Left colon (tissue), 2 donors: ENCODE measurements around the gene TOMM20. TPM values are rescaled to one million over a fixed set of nuclear protein-coding genes. Genes with fewer than 3 reads are reported as not detected.
"Not testable (repeated sequence)": the region's sequence is repeated elsewhere in the genome, so short reads cannot be mapped to it uniquely, and the experiment has no call there.

Experiments
- ATAC-seq: fragments of 200-7000 bp; cut with Tn5 transposase; one replicate; pipeline ENCODE4 v1.9.1; 2020; ENCODE audit warnings: mild to moderate bottlenecking, moderate library complexity
- DNase-seq, 2 donors: peaks; one replicate each; pipeline ENCODE4 v3.0.0-alpha.2; 2020
- intact Hi-C, 2 donors: fragments of 100-400 bp; cut with DNase I in 1 of 2; cut with micrococcal nuclease in 1 of 2; formaldehyde crosslinking; loops; one replicate each; pipeline versions ENCODE4 v1.11.2 to v1.14.0; 2022; cut with DNase I, micrococcal nuclease
- total RNA-seq, 2 donors: library from RNA; stranded (reverse); fragmentation: NEBNext Ultra II Directional; extraction: Animal tissue kit (Norgen Biotek cat#: 25700); gene quantifications; one replicate each; pipeline ENCODE4 v1.2.1, GENCODE V29; 2021
- donor health status: DM: no; HTN: no; CAD: no.
- donor health status: DM: yes; HTN: yes; CAD: no.

The TOMM20 gene
- total RNA-seq, 2 donors from 2014 or later = 84.6 to 108 TPM

DNA sequence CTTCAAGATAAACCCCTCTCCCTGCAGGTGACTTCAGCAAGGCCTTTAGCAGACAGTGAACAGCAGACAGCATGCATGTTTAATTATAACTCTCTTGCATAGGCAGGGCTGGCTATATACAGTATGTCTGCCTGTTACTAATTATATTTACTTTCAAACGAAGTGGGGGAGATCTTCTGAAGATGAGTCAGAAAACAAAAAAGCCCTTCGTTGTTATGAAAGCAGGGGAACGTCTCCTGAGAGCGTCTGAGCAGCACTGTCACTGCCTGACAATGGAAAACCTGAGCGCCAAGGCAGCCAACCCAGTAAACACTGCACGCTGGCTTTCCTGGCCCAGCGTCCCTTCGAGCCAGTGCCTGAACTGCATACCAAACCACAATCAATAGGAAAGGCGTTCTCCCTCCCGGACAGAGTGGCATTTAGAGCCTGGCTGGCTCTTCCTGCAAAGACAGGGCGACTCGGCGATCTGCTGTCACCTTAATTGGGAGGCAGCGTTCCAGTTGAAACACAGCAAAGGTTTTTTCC is 54.1 kb downstream of the TOMM20 start:
- peak in 1 of 2 donors; percentile 49 for DNase-seq
- peak; percentile 20 for ATAC-seq
- intact Hi-C loops = no loop called here

- peak; percentile 61 for ATAC-seq
- intact Hi-C loops = no loop called here
- DNase-seq = peak; percentile 66 to 73
Measured at GRCh38 chr1:235073968-235074522, 54.6 kb downstream of the TOMM20 start.

DNA sequence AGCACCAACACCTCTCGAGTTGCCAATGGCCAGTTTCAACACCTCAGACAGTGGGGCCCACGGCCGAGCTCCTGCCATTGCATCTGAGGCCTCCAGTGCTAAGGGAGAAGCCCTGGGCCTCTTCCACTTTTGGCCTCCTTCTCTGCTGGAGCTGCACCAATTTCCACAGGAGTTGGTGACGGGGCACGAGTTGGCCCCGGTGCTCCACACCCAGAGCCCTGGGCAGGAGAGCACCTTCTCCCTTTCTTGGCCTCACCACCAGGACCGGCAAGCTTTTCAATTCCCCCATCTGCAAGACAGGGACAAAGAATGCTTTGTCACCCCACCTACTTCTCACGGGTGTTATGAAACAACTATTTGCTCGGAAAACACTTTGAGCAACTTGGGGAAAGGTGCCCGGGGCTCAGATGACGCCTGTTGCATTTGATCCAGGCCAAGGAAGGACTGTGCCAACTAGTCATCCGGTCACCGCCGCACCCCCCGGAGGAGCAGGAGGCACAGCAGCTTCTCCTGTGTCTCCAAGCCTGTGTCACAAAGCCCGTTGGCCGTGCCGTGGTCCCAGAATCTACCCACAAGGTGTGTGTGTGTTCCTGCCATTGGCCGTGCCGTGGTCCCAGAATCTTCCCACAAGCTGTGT is 55.2 kb downstream of the TOMM20 start:
- peak; percentile 80 to 89 for DNase-seq
- ATAC-seq = peak; percentile 73
- intact Hi-C loops = no loop called here

DNA sequence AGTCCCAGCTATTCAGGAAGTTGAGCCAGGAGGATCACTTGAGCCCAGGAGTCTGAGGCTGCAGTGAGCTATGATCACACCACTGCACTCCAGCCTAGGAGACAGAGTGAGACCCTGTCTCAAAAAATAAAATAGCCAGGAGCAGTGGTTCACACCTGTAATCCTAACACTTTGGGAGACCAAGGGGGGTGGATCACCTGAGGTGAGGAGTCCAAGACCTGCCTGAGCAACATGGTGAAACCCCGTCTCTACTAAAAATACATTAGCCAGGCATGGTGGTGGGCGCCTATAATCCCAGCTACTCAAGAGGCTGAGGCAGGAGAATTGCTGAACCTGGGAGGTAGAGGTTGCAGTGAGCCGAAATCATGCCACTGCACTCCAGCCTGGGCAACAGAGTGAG is 56.1 kb downstream of the TOMM20 start:
- ATAC-seq, DNase-seq, intact Hi-C loops: not testable (repeated sequence)

GRCh38 chr1:235072096-235072495 is 56.5 kb downstream of the TOMM20 start:
- intact Hi-C loops = no loop called here
- ATAC-seq (no peak), DNase-seq (no peak)

DNA sequence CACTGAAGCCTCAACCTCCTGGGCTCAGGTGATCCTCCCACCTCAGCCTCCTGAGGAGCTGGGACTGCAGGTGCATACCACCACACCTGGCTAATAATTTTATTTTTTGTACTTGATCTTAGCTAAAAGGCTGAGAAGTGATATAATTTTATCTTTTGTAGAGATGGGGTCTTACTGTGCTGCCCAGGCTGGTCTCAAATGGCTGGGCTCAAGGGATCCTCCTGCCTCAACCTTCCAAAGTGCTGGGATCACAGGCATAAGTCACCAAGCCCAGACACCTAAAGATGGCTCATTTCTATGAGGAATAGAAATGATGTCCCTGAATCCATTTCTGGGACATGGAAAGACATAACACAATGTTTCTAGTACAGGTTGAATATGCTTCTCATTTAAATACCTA is 57.8 kb downstream of the TOMM20 start:
- no peak for ATAC-seq
- intact Hi-C loops = no loop called here
- DNase-seq = no peak

DNA sequence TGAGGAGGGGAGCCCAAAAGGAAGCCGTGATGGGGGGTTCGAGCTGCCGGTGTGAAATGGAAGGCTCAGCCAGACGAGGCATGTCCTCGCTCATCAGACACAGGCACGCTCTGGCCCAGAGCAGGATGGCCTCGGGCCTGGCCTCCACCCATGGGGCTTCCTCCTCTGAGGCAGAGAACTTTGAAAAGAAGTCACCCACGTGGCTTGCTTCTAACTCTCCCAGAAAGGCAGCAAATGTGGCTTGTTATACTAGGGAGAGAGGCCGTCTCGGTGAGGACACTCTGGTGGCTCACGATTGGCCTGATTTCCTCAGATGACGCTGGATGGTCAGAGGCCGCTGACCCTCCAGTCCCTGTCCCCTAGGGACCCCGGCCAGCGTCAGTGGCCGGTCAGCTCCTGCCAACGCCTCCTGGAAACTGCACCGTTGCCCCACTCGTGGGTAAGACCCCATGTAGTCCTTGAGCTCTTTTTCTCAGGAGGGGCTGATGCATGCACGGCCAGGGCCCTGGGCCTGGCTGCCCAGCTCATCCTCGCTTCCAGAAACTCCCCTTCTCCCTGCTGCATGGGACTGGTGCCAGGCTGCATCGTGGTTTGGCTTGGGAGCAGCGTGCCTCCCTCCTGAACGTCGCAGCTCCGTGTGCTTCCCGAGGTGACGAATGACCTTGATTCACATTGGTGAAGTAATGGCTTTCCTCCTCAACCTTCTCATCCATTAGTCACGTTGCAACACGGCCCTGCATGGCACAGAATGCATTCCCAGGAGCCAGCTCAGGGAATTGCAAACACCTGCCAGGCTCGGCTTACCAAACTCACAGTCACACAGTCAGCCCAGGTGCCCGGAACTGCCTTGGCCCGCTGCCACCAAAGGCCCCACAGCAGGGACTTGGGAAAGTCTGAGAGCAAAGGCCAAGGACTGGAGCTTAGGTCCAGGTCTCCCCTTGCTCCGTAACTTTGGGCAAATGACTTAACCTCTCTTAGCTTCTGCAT is 58.8 kb downstream of the TOMM20 start:
- intact Hi-C loops = no loop called here
- ATAC-seq (peak; percentile 2), DNase-seq (peak; percentile 71 to 80)

DNA sequence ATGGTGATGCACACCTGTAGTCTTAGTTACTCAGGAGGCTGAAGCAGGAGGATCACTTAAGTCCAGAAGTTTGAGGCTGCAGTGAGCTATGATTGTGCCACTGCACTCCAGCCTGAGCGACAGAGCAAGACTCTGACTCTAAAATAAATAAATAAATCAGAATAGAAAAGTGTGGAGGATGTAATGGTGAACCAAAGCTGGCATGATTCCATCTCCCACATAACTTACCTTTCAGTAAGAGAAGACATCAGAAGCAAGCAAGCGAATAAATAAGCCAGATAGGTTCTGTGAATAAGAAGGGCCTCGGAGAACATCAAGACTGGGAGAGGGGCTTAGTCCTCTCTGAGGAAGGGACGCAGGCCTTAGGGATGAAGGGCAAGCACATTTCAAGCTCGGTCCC is 59.5 kb downstream of the TOMM20 start:
- ATAC-seq = no peak
- intact Hi-C loops = no loop called here

GRCh38 chr1:235068158-235069121 is 60.2 kb downstream of the TOMM20 start:
- DNase-seq (no peak), ATAC-seq (peak; percentile 47)
- intact Hi-C loops = no loop called here

More for the DNA sequence above, 59.5 kb downstream of the TOMM20 start:
- no peak for DNase-seq

DNA sequence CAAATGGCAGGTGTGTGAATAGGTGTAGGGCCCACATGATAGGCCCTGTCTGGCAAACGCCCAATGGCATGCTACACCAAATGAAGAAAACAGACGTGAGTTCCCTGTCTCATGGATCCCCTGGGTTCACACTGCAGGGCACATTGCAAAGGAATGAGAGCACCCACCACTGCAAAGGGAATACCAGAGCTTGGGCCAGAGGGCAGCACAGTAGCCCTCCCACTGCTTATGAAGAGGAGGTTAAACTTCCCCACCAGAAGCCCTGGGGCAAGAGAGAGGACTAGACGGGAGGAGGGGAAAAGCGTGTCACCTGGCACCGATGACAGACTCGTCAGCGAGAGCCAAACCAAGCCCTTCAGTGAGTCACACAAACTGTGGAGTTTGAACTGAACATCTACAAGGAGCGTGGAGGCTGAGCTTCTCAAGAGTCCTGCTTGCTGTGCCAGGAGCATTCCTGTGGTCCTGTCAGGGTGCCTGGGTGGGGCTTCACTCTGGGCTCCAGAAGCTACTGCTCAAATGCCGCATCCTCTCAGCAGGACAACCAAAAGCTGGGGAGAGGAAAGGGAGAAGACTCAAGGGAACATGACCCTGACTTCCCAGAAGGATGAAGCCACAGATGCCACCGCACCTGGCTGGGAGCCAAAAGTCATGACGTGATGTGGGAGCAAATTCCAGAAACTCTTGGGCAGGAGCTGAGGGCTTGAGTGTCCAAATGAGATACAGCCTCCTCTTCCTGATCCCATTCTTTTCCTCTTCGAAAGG is 61.1 kb downstream of the TOMM20 start:
- DNase-seq (peak; percentile 82 to 92), ATAC-seq (peak; percentile 88)
- intact Hi-C loops = no loop called here

DNA sequence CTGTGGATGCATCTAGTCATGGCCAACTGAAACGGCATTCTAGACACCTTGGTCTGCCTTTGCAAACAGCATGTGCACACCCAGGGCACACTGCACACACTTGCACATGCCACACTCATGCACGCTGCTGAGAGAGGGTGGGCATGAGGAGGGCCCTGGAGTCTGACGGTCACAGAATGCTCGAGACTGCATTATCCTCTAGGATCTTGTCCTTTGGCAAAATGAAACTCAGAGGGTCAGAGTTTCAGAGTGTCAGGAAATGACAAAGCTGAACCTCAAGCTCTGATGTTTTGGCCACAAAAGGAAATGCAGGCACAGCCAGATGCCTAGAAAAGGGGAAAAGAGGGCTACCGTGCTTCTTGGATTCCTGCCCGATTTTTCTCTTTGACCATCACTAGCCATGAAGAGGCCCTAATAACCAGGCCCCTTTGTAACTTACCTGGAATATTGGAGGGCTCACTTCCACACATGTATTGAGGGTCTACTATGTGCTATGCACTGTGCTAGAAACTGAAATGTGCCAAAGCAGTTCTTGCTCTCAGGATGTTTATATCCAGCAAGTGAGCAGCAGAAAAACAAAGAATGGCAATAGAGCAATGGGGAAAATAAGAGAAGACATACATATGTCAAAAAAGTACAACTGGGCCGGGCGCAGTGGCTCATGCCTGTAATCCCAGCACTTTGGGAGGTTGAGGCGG is 65.4 kb downstream of the TOMM20 start:
- ATAC-seq (no peak), DNase-seq (no peak)
- intact Hi-C loops = no loop called here

DNA sequence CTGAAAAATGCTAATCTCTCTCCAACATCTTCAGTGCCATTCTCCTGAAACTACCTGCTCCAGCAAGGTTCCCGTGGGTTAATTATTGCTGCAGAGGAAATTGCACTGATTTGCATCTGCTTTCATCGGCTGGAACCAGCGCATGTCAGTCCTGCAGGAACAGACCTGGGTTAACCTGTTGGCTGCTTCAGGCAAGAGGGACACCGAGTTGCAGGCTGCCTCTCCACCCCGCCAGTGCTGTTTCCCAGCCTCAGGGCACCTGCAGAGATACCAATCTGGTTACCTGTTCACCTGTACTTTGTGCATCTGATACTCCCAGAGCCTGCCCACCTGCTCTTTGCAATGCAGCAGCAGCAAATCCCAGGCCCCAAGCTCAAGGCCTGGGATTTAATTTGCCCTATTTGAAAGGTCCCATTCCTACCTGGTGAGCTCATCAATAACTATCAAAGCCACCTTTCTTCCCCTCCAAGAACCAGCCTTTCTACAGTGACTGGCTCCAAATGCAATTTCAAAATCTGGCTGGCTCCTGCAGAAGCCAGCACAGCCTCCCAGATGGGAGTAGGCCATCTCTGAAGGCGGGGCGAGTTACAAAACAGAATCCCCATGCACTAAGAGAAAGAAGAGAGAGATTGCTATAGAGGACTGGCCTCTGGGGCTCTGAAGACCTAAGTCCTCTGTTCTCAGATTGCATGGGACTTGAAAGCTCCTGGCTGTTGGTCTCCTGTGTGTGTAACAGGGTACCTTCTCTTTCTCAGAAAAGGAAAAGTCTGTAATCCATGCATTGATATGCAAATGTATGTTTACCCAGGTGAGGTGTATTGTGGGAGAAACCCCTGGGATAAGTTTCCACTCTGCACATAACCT is 67.8 kb downstream of the TOMM20 start:
- DNase-seq (peak in 1 of 2 donors; percentile 50), ATAC-seq (peak; percentile 54)
- intact Hi-C loops = no loop called here
